PC-9 (cell line): ENCODE results near the gene DCHS1.

Source experiments
- CTCF ChIP-seq: fragments of 200-600 bp; sonication (generic); conservative IDR thresholded peaks from 2 replicates; pipeline ENCODE4 v1.6.1; 2017; ENCODE audit warnings: mixed run types, antibody characterized with exemption, mild to moderate bottlenecking, moderate library complexity
- EZH2 ChIP-seq: fragments of 200-600 bp; sonication (generic); IDR thresholded peaks from 2 replicates; pipeline ENCODE4 v1.8.0; 2017; ENCODE audit warnings: antibody characterized with exemption, low read depth

DNA sequence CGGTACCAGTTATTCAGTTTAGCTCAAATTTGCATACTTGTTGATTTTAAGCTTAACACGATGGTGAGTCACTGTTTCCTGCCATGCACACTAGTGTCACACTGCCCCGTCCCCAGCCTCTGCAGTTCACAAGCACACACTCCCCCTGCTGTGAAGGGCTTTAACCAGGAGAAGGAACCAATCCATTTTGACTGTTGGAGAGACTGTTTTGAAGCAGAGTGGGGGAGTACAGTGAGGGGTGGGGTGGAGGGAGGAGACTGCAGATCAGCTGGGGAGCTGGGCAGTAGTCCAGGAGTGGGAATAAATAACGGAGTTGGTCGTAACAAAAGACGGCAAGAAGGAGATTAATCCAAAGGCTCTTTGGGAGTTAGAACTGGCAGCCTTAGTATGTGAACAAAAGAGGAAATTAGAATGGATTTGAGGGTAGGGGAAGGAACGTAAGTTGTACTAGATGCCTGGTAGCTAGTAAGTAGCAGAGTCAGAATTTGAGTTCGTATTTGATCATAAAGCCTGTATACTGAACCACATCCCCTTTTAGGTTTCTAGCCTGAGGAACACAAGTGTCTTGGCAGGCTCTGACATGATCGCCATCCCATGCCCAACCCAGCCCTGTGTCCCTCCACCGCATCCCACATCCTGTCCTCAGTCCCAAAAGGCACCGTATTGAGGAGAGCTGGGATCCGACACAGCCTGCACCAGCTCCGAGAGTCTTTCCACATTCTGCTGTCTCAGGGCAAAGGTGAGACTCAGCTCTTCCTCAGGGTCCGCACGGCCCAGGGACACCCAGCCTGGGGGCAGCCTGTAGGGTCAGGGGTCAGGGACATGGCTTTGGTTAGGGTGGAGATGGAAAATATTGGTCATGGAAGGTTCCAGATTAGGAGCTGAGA, 37.2 kb downstream of the DCHS1 start:
- no peak for TF ChIP-seq CTCF
- TF ChIP-seq EZH2 = no peak
